GM21515 (cell line): ENCODE data around the gene SULT6B1.
A peak's percentile ranks its signal among the peaks of the same experiment; 100 is the strongest.
"Not testable (repeated sequence)": the region's sequence is repeated elsewhere in the genome, so short reads cannot be mapped to it uniquely, and the experiment has no call there.

Experiments used
- ATAC-seq: cut with Tn5 transposase; IDR thresholded peaks from one replicate; pipeline ENCODE4 v1.9.1; 2021; ENCODE audit not compliant: unreplicated experiment

SULT6B1 gene, protein sequence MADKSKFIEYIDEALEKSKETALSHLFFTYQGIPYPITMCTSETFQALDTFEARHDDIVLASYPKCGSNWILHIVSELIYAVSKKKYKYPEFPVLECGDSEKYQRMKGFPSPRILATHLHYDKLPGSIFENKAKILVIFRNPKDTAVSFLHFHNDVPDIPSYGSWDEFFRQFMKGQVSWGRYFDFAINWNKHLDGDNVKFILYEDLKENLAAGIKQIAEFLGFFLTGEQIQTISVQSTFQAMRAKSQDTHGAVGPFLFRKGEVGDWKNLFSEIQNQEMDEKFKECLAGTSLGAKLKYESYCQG

DNA sequence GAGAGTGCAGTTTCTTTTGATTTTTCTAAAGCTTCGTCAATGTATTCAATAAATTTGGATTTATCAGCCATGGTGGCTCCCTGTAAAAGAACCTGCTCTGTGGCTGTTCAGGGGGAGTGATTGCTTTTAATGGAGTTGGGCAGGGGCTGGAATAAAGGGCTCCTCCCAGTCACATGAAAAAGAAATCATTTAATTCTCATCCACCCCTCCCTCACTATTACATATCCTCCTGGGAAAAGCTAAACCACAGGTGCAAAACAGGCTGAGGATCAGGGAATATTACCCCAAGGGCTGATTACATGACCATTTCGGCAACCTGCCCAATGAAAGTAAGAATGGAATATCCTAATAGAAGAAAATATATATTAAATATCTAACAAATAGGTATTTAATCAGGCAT is at the start of gene SULT6B1:
SULT6B1 (minus strand) TSS at position 101 of the 400 bp plus-strand sequence; CDS start at position 71, 30 bp downstream.
- no peak for ATAC-seq

DNA sequence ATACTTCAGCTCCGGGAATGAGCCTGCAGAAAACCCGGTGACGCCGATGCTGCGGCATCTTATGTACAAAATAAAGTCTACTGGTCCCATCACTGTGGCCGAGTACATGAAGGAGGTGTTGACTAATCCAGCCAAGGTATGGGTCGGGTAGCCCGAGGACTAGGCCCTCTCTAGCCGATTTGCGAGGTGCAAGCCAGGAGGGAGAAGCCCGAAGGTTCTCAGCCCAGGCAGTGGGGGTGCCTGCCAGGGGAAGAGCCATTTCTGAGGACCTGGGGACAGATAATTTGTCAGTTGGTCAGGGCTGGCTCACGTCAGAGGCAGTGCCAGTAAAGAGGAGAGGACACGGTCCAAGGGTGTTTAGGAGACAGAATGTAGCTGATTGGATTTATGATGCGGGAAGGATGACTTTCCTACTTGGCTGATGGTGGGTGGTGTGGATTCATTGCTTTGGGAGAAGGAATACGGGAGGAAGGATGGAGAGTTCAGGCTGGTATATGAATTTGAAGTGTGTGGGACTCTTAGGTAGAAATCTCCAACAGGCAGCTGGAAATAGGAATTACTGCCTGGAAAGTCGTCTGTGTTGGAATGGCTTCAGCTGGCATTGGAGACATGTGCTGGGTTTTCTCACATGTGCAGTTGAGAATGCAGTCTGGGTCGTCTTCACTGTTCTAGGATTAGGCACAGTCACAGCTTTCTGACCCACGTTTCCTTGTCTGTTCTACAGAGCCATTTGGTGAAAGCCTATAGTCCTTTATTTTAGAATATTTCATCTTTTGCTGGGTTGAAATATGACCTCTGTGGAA is 43.9 kb upstream of the SULT6B1 start:
- no peak for ATAC-seq

DNA sequence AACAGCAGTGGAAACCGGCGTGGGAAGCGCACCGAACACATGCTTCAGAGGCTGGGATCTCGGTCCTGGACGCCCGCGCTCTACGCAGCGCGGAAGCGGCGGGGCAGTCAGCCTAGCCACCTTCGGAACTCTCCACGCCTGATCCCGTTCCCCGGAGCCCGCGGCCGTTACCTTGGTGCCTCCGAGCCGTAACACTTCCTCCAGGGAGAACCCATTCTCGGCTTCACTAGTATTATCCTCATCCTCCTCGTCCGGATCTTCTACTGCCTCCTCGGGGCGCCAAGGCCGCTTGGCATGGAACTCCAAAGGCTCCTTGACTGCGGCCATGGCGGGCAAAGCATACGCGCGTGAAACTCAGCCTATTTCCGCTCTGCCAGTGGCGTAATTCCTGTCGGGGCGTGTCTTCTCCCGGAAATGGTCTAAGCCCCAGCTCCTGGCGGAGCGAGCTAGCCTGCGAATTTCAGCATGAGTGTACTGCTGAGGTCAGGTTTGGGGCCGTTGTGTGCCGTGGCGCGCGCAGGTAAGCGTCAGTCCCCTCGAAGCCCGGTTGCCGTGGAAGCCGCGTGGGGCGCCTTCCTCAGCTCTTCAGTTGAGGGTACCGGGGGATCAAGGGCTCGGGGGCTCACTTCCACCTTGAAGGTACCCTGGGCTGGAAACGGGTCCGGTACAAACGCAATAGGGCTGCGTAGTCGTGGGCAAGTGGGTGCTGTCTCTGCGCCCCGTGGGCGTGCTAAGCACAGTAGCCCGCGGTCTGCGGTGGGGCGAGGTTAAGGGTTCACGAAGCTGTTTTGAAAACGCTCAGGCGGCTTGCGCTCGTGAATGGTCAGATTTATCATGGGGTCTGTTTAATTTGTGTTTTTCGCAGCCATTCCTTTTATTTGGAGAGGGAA is 43.0 kb upstream of the SULT6B1 start, which contains the start of the genes CEBPZ and NDUFAF7:
CEBPZ (minus strand) TSS at position 356 of the 890 bp plus-strand sequence; CDS start at position 327, 29 bp downstream.
NDUFAF7 (plus strand) TSS at position 418 of the 890 bp plus-strand sequence; CDS start at position 466, 48 bp downstream.
- ATAC-seq: peak; percentile 95

DNA sequence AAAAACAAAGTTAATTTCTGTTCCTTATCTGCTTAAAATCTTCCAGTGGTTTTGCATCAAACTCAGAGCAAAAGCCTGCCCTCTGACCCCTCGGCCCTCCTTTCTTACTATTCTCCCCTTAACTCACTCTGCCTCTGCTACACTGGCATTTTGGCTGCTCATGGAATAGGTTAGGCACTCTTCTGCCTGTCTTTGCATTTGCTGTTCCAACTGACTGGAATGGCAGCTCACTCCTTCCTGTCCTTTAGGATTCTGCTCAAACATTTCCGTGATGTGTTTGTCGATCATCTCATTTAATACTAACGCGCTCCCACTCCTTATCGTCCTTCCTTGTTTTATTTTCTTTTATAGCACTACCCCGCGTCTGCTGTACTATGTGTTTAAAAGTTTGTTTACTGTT is 42.1 kb upstream of the SULT6B1 start:
- no peak for ATAC-seq

DNA sequence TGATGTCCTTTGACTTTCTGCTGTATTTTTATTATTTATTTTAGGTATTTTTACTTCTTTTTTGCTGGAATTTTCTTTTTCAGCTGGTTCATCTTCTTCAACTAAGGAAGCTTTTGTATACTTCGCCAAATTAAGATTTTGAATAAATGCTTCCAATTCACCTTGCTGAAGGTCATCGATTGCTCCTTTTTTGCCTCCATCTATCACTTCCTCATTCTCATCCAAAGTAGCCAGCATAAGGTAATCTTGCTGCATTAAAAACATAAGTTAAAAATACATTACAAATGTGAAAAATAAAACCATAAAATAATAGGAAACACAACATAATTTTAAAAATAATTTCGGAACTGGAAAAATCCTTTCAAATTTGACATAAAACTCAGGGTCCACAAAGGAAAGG is 40.3 kb upstream of the SULT6B1 start:
- ATAC-seq: no peak

DNA sequence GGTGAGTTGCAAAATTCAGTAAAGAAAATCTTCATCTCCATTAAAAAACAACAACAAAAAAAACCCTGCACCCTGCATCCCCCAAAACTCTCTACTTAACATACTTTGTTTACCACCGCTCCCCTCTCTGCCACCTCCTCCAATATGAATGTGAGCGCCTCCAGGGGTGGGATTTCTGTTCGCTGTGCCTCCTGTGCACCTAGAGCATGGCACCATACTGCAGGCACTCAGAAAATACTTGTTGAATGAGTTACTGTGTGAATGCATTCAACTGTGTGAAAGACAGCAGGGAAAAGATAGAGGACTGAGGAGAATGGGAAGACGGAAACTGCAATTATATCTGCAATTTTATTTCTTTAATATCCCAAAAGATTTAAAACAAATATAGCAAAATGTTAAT is 38.4 kb upstream of the SULT6B1 start:
- no peak for ATAC-seq

DNA sequence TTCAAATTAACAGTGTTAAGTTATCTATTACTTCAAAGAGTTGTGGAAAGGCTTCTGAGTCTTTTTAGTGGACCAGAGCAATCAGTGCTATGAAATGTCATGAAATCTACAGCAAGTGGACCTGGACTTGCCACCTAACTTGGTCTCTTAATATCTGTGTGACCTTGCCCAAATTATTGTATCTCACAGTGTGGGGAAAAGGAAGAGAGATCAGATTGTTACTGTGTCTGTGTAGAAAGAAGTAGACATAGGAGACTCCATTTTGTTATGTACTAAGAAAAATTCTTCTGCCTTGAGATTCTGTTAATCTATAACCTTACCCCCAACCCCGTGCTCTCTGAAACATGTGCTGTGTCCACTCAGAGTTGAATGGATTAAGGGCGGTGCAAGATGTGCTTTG is 36.7 kb upstream of the SULT6B1 start:
- ATAC-seq: not testable (repeated sequence)

DNA sequence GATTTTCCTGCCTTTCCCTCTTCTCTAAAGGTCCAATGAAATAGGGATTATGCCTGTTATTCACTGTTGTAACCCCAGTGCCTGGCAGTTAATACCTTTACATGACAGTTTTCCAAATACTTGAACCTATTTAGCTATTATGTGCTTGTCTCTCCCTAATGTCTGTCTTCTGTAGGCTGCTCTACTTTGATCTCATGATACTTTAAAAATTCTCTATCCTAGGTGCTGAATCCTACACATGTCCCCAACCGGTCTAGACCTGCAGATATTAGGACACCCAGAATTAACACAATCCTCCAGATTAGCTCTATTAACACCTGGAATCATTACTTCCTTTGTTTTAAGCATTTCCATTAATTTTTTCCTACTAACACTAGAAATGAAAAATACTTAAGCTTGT is 35.6 kb upstream of the SULT6B1 start:
- no peak for ATAC-seq

DNA sequence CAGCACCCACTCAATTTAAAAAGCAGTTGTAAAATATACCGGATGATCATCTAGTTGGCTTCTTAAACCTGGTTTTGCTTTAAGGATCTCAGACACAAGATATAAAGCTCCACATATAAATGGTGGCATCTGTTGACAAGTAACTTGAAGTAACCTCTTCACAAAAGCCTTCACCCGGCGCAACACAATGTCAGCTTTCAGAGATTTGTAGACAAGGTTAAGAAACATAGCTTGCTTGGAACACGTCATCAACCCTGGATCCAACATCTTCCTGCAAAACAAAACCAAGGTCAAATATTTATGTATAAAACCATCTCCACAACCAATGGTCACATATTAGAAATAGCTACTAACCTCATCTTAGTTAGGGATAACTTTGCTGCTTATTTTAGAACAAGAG is 34.7 kb upstream of the SULT6B1 start:
- ATAC-seq: no peak

DNA sequence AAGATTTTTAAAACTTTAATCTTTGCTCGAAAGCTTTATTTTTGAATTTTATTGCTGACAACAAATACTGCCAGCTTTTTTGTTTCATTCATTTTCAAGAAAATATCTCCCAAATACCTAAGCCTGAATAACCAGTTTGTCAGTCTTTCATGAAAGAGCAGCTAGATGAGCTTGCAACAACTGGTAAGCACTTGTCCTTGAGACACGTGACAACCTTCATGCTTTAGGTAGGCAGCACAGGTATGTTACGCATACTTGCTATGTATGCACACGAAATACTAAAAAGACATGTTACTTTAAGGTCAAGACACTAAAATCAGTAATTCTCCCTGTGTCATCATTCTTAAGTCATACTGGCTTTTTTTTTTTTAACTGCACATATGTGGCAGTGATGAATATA is 30.6 kb upstream of the SULT6B1 start:
- no peak for ATAC-seq

DNA sequence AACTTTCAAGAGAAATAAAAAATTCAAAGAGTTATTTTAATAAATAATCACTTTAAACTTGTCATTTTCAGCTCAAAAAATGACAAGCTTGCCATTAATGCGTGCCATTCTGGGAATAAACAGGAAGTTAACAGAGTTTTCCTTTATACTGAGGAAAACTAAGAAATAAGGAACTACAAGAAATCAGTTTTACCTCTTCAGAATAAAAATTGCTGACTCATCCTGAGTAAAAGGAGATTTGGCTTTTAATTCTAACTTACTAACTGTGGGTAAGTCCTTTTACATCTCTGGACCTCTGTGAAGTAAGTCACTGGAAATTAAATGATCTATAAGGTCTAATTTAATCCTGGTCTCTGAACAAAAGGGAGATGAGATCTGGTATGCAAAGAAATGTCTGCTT is 26.8 kb upstream of the SULT6B1 start:
- ATAC-seq: no peak

DNA sequence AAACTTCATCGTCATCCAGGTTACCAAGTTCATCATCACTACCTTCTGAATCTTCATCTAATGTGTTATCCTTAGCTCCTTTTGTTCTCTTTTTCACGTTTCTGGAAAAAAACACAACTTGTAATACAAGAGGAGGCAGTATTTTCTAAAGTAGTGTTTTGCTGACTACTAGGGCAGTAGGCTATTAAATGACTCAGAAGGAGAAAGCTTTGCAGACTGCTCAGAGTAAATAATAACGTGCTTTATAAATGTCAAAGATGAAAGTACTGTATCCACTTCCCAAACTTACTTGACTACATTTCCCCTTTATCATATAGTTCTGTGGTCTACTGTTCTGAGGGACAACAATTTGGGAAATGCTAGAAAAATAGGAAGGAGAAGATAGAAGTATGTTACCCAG is 23.5 kb upstream of the SULT6B1 start:
- ATAC-seq: no peak

DNA sequence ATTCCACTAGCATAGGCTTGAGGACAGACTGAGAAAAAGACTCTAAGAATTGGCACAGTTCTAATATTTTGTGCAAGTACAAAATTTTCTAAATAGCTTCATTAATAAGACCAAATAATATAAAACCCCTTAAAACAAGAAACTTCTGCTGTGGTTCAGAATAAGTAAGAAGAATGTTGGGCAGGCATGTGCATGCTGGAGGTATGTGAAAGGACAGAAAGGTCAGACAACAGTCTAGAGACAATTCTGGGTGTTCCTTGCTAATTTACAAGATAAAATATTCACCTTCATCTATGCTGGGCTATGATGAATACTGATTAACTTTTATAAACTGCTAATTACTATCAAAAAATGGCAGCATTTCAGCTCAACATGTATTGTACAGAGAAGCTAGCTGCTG is 22.7 kb upstream of the SULT6B1 start:
- no peak for ATAC-seq

DNA sequence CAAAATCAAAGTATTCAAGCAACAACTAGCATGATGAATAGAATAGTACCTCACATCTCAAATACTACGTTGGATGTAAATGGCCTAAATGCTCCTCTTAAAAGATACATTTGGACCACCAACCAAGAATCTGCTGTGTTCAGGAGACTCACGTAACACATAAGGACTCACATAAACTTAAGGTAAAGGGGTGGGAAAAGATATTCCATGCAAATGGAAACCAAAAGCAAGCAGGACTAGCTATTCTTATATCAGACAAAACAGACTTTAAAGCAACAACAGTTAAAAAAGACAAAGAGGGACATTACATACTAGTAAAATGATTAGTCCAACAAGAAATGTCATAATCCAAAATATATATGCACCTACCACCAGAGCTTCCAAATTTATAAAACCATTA is 18.3 kb upstream of the SULT6B1 start:
- not testable (repeated sequence) for ATAC-seq

DNA sequence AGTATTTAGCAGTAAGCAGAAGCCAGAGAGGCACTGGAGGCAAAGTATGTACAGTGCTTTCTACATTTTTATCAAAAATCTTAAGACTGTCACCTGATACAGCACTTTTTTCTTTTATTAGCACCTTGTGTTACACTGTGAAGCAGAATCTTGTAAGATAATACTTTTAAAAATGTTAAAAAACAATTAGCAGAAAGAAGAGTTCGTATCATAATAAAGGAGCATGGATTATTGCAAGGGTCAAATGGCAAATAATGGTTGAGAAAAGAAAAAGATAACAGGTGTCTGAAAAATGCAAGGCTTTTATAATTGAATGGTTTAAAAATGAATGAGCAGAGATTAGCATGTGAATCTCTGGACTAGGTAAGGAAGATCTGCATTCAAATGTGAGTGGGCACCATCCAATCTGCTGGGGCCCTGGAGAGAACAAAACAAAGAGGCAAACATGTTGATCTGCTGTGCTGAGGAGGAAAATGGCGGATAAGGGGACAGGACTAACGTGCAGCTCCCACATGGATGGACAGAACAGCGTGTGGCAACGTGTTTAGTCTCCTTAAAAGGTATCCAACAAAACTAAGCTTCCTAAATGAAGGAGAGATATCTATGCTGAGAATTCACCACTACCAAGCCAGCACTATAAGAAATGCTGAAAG is 17.3 kb upstream of the SULT6B1 start:
- ATAC-seq: no peak

DNA sequence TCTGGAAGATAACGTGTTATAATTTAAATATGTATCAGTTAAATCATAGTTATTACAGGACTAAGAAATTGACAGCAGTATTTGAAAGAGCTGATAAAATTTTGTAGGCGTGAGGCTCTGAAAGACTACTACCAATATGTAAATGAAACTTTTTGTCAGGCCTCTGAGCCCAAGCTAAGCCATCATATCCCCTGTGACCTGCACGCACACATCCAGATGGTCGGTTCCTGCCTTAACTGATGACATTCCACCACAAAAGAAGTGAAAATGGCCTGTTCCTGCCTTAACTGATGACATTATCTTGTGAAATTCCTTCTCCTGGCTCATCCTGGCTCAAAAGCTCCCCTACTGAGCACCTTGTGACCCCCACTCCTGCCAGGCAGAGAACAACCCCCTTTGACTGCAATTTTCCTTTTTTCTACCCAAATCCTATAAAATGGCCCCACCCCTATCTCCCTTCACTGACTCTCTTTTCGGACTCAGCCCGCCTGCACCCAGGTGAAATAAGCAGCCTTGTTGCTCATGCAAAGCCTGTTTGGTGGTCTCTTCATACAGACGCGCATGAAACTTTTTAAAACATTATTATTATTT is 16.7 kb upstream of the SULT6B1 start:
- ATAC-seq: not testable (repeated sequence)

DNA sequence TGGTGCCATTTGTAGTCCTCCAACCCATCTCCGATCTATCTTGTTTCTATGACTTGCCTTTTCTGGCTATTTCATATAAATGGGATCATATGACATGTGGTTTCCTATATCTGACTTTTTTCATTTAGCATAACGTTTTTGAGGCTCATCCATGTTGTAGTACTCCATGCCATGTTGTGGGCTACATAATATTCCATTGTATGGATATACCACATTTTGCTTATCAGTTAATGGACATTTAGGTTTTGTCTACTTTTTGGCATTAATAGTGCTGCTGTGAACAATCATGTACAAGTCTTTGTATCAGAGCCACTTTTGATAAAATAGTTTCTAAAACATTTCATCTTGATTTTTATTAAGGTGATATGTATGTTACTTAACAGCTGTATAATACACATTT is 15.2 kb upstream of the SULT6B1 start:
- no peak for ATAC-seq

DNA sequence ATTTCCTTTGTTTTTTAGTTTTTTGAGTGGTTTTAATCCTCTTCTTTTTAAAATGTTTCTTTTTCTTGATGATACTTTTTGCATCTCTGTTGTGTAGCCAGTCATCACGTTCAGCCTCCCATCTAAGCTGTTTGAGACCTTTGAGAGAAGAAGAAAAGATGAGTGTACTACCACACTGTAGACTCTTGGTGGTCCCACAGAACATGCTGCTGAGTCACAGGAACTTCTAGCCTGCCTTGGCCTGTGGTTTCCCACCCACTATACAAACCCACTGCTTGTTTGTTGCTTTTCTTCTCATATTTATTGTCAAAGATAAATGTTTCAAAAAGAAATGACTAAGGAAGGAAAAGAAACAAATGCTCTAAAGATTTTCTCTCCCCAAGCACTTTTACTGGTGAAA is 13.3 kb upstream of the SULT6B1 start:
- no peak for ATAC-seq

DNA sequence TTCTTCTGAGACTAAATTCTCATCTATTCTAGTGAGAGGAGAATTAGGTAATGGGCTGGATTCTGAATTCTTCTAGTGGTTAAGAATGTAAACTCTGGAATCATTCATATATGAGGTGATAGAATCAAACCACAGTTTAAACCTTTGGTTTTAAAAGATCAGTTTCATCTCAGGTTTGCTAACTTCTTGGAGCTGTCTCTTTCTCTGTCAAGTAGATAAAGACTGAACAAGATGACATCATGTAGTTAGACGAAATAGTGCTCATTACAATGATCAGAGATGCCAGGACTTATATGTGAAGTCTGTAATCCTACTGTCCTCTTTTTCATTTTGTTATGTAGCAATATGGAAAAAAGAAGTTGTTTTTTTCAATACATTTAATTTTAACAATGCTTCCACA is 12.7 kb upstream of the SULT6B1 start:
- ATAC-seq: no peak

DNA sequence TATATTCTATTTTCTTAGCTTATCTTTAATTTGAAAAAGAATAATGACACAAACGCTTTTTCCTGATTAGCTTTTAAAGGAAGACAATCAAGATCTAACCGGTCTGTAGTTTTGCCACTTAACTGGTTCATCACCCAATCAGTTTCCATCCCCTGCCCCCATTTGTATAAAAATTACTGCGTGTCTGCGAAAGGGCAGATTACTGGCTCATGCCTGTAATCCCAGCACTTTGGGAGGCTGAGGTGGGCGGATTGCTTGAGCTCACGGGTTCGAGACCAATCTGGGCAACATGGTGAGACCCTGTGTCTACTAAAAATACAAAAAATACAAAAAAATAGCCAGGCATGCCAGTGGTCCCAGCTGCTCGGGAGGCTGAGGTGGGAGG is 10.2 kb upstream of the SULT6B1 start:
- no peak for ATAC-seq
